Fibroblast of skin of left quadriceps (primary cell): Measurements from ENCODE around the gene CARTPT.

Experiments
- DNase-seq, 2 experiments: peaks; one replicate each; pipeline ENCODE4 v3.0.0-alpha.2; 2013; ENCODE audit warnings: low read depth in 2 of 2

Gene CARTPT

DNA sequence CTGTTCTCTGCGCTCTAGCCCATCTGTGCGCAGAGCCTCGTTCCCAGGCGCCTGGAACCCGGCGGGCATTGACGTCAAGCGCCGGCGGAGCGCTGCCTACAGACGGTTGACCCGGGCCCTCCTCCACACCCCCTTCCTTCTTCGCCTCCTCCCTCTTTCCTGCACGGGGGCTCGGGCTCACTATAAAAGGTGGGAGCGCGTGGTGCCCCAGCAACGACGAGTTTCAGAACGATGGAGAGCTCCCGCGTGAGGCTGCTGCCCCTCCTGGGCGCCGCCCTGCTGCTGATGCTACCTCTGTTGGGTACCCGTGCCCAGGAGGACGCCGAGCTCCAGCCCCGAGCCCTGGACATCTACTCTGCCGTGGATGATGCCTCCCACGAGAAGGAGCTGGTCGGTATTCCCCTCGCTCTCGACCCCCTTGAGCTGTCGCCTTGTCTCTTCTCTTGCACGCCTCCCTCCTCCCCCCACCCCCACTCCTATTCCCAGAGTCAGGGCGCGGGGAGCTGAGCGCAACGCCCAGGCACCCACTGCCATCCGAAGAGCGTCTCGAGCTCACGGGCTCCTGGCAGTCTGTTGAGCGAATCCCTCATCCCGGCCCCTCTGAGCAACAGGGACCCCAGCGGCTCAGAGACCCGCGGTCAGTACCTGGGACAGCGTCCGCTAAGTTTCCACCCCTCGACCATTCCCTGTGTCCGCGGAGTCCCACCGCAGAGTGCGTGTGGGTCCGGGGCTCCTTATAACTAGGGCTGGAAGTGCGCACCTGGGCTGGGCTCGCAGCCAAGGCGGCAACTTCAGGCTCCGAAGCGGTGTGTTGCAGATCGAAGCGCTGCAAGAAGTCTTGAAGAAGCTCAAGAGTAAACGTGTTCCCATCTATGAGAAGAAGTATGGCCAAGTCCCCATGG lies at the start of gene CARTPT:
Gene CARTPT, plus strand, starts transcription at position 213 of the 902 bp plus-strand sequence. Its CDS starts 19 bp downstream, at position 232.
- DNase-seq, result no peak

DNA sequence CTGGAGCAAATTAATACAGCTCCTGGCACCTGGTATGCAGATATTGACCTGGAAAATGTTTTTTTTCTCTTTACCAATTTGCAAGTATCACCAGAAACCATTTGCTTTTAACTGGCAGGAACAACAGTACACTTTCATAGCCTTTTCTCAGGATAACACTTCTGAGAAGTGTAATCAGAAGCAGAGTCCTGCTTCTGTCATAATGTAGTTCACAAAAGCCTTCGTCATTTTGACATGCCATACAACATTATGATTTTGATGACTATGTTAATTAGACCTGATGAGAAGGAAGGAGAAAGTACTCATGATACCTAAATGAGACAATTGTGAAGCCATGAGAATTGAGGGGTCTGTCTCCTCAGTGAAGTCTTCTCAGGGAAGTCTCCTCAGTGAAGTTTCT lies 41.1 kb upstream of the CARTPT start:
- DNase-seq, result no peak

GRCh38 chr5:71679714-71680113 lies 39.4 kb upstream of the CARTPT start:
- no peak for DNase-seq

GRCh38 chr5:71680510-71680909 lies 38.6 kb upstream of the CARTPT start:
- DNase-seq, result no peak

- no peak for DNase-seq
Observed at GRCh38 chr5:71681296-71681695, 37.8 kb upstream of the CARTPT start.

GRCh38 chr5:71684309-71684708 lies 34.8 kb upstream of the CARTPT start:
- DNase-seq, result no peak

- no peak for DNase-seq
Observed at GRCh38 chr5:71693828-71694427, 25.1 kb upstream of the CARTPT start.

- DNase-seq, result no peak
Observed at GRCh38 chr5:71695071-71695470, 24.0 kb upstream of the CARTPT start.

- no peak for DNase-seq
Observed at GRCh38 chr5:71695595-71695994, 23.5 kb upstream of the CARTPT start.

DNA sequence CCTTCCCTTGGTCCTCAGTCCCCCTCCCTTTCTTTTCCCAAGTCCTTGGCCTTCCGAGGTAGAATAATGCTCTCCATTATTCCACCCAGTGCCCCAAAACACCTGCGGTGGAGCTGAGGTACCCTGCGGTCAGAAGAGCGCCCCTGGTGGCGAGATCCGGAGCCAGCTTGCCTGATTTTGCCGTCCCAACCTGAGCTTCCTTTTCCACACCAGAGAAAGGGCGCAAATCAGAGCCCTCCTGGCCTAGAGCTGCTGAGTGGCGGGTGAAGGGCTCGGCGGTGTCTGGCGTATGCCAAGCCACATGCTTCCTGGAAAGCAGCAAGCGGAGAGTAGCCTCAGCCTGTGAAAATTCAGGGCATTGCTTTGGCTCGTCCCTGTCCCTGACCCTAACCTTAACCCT lies 21.1 kb upstream of the CARTPT start:
- no peak for DNase-seq

DNA sequence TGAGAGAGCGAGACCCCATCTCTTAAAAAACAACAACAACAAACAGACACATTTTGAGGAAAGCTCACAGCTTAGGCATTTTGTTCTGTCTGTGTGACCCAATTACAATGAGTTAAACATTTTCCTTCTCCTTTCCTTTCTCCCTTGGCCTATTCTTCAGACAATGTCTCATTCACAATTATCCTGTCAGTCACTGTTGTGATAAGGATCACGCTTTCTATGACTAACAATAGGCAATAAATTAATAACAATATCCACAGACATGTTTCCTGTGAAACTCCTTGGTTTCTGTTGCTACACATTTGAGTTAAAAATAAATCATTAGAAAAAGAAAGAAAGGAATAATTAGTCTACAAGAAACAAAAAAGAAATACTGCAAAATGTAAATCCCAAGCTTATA lies 19.8 kb upstream of the CARTPT start:
- DNase-seq, result no peak

GRCh38 chr5:71699751-71700150 lies 19.3 kb upstream of the CARTPT start:
- DNase-seq, result no peak

DNA sequence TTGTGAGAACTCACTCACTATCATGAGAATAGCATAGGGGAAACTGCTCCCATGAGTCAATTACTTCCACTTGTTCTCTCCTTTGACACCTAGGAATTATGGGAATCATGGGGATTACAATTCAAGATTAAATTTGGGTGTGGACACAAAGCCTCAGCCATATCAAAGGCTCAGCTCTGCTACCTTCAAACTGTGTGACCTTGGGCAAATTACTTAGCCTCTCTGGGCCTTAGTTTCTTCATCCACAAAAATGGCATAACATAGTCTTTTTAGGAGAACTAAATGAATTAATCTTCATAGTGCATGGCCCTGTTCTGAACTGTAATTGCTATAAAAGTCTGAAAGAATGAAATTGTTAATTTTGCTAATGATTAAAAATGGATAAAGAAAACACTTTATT lies 18.3 kb upstream of the CARTPT start:
- no peak for DNase-seq

DNA sequence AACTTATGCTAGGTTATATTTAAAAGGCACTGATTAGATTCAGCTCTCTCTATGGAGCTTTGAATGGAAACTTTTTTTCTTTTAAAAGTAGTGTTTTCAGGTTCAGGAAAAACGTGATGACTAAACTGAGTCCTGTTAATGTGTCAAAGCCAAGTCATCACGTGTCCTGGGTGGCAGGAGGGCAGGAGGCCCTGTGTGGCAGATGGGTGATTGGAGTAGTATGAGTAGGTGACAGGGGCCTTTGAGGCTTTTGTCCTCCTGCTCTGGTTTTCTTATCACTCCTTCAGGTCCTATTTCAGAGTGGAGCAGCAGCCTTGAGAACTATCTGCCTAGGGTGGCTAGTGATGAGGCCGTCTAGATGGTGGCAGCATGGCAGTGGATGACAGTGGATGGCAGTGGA lies 17.7 kb upstream of the CARTPT start:
- DNase-seq, result no peak

DNA sequence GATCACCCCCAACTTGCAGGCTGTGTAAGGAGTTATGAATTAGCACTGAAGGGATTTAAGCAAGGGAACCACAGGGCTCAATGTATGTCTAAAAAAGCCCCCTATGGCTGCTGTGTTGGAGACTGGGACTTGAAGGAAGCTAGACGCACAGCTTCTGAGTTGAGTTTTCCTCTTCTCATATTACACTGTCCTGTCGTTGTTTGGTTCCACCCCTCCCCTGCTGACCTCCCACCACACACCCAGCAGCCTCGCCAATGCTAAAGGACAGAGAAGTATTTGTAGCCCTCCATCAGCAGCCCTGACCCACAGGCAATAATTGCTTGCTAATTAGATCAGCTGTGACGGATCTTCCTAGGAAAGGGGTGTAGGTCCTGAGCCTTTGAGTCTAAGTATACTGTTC lies 15.1 kb upstream of the CARTPT start:
- no peak for DNase-seq

GRCh38 chr5:71705421-71705820 lies 13.7 kb upstream of the CARTPT start:
- no peak for DNase-seq

DNA sequence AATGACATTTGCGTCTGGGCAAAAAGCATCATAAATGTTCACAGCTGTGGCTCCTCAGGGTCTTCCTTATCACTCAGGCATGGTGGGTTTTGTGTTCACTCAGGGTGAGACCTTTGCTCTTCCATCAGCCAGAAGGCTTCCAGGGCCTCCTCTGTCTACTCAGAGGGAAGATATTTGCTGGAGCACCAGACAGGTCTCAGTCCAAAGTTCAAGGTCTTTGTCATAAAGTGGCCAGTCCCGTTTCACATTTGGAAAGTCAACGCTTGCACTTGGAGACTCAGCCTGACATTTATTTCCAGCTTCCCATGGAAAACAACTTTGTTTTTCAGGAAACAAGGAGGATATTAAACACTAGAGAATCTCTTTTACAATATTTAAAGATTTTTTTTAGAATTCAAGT lies 12.2 kb upstream of the CARTPT start:
- DNase-seq, result no peak

DNA sequence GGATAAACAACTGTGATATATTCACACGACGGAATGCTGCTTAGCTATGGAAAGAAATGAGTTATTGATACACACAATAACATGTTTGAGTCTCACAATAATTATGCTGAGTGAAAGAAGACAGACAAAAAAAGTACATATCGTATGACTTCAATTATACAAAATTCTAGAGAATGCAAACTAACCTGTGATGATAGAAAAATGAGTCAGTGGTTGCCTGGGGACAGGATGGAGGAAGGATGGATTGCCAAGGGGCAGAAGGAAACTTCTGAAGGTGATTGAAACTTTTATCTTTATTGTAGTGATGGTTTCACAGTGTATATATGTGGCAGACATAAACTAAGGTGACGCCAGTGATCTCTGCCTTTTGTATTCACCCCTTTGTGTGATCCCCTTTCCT lies 7.5 kb upstream of the CARTPT start:
- DNase-seq, result no peak

DNA sequence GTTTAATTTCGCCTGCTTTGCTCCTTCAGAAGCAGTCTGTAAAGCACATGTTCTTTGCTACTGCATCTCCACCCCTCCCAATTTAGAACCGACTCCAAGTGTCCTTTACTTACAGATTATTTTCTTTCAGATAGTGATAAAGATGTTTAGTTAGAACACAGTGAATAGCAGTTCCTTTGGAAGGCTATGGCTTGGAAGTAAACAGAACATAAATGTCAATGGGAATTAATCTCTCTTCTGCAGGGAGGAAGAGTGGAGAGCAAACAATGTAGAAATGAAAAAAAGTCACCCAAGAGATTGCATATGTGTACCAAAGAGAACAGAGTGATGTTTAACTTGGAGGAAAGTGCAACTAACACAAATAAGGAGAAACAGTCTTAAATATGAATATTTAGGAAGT lies 4.2 kb upstream of the CARTPT start:
- DNase-seq, result no peak

GRCh38 chr5:71727978-71728377 lies 8.9 kb downstream of the CARTPT start:
- DNase-seq, result no peak

DNA sequence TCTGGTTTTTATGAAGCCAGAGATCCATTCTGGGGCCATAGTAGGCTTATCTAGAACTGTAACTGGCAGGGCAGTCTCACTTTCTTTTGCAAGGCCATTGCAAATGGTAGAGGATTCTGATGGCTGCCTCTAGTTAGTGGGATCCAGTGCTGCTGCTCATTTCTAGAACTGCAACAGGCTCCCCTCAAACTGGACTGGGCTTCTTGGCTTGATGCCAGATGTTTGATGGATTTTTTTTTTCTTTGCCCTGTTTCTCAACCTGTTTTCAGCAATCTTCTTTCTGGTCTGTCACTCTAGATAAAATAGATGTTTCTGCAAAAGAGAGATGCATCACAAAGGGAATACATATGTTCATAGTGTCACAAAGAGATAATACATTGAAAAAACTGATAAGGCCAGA lies 11.9 kb downstream of the CARTPT start:
- DNase-seq, result no peak

GRCh38 chr5:71732011-71732410 lies 12.9 kb downstream of the CARTPT start:
- DNase-seq, result no peak

DNA sequence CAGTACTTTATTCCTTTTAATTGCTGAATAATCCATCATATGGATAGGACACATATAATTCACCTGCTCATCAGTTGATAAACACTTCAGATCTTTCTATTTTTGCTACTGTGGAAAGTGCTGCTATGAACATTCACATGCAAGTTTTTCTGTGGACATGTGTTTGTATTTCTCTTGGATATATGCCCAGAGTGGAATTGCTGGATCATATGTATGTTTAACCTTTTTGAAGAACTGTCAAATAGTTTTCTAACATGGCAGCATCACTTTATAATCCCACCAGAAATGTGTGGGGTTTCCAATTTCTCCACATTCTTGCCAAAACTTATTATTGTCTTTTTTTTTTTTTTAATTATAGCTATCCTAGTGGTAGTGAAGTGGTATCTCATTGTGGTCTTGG lies 15.1 kb downstream of the CARTPT start:
- DNase-seq, result no peak
